Mesodermal cell (in vitro differentiated cells): ENCODE data around the gene DBH.
A peak's percentile ranks its signal among the peaks of the same experiment; 100 is the strongest.
"Not testable (repeated sequence)": the region's sequence is repeated elsewhere in the genome, so short reads cannot be mapped to it uniquely, and the experiment has no call there.

ENCODE experiments used
- H3K27ac ChIP-seq: 2 replicates; pipeline ENCODE4 v1.7.0; 2013; ENCODE audit warnings: mild to moderate bottlenecking, low read depth, low read length, moderate library complexity; ENCODE audit not compliant: severe bottlenecking
- H3K36me3 ChIP-seq: 2 replicates; pipeline ENCODE4 v1.7.1; 2013; ENCODE audit warnings: mild to moderate bottlenecking, low read length, moderate library complexity; ENCODE audit not compliant: control insufficient read depth, insufficient read depth
- H3K4me1 ChIP-seq: one replicate; pipeline ENCODE4 v1.7.1; 2013; ENCODE audit warnings: mild to moderate bottlenecking, low read length; ENCODE audit not compliant: insufficient read depth, control insufficient read depth, poor library complexity, severe bottlenecking
- H3K4me3 ChIP-seq: 2 replicates; pipeline ENCODE4 v1.7.0; 2013; ENCODE audit warnings: low read length, control low read depth, mild to moderate bottlenecking; ENCODE audit not compliant: insufficient read depth, poor library complexity, severe bottlenecking; ENCODE audit errors: extremely low read depth
- H3K9me3 ChIP-seq: 2 replicates; pipeline ENCODE4 v1.7.1; 2013; ENCODE audit warnings: mild to moderate bottlenecking, low read length, moderate library complexity; ENCODE audit not compliant: control insufficient read depth
- WGBS, 2 experiments: methylation state at CpG; one replicate each; pipeline ENCODE4 v1.1.5; 2013; ENCODE audit warnings: missing lambda C conversion rate in 2 of 2; ENCODE audit not compliant: insufficient coverage in 2 of 2; 5-methylcytosine and 5-hydroxymethylcytosine counted together

The DBH gene

GRCh38 chr9:133666845-133667244, 30.7 kb downstream of the DBH start:
- H3K9me3 ChIP-seq, result peaks cover 2% of the 10 kb centered on the region
- WGBS, 2 experiments, result 76 to 79% methylated on average over 8 to 10 of the region's 11 CpGs
- H3K36me3 ChIP-seq, result no peaks in the 10 kb centered on the region
- H3K4me3 ChIP-seq, result no peak overlapping the region
- H3K4me1 ChIP-seq, result no peaks in the 10 kb centered on the region
- no peak overlapping the region for H3K27ac ChIP-seq

GRCh38 chr9:133667759-133668450, 31.7 kb downstream of the DBH start:
- Histone ChIP-seq H3K36me3 (no peaks in the 10 kb centered on the region), H3K4me3 (no peak overlapping the region), H3K9me3 (peaks cover 6% of the 10 kb centered on the region), H3K27ac (no peak overlapping the region), H3K4me1 (no peaks in the 10 kb centered on the region)
- 87 to 91% methylated on average over 12 to 17 of the region's 17 CpGs for WGBS, 2 experiments

GRCh38 chr9:133669182-133669801, 33.1 kb downstream of the DBH start:
- Histone ChIP-seq H3K9me3 (peaks cover 6% of the 10 kb centered on the region), H3K36me3 (no peaks in the 10 kb centered on the region), H3K4me3 (no peak overlapping the region), H3K4me1 (no peaks in the 10 kb centered on the region), H3K27ac (no peak overlapping the region)
- 74 to 80% methylated on average over 9 to 13 of the region's 16 CpGs for WGBS, 2 experiments

- WGBS, 2 experiments, result 97% methylated on average over 10 to 11 of the region's 17 CpGs
- Histone ChIP-seq H3K4me1 (no peaks in the 10 kb centered on the region), H3K9me3 (peaks cover 6% of the 10 kb centered on the region), H3K36me3 (no peaks in the 10 kb centered on the region), H3K27ac (no peak overlapping the region), H3K4me3 (no peak overlapping the region)
These were observed 34.3 kb downstream of the DBH start for GRCh38 chr9:133670466-133670865.

- no peaks in the 10 kb centered on the region for H3K36me3 ChIP-seq
- H3K9me3 ChIP-seq, result peaks cover 6% of the 10 kb centered on the region
- no peak overlapping the region for H3K27ac ChIP-seq
- WGBS, 2 experiments, result 92 to 93% methylated on average over 21 of the region's 21 CpGs
- H3K4me1 ChIP-seq, result no peaks in the 10 kb centered on the region
- H3K4me3 ChIP-seq, result no peak overlapping the region
These were observed 35.2 kb downstream of the DBH start for GRCh38 chr9:133671371-133671770.

GRCh38 chr9:133672503-133673257, 36.5 kb downstream of the DBH start:
- Histone ChIP-seq H3K4me1 (no peaks in the 10 kb centered on the region), H3K4me3 (no peak overlapping the region), H3K9me3 (peaks cover 6% of the 10 kb centered on the region), H3K27ac (no peak overlapping the region), H3K36me3 (no peaks in the 10 kb centered on the region)
- 92 to 93% methylated on average over 28 of the region's 31 CpGs for WGBS, 2 experiments

- H3K4me1 ChIP-seq, result no peaks in the 10 kb centered on the region
- H3K36me3 ChIP-seq, result no peaks in the 10 kb centered on the region
- peak overlapping the region; percentile 16 for H3K27ac ChIP-seq
- WGBS, 2 experiments, result 83 to 92% methylated on average over 8 to 9 of the region's 9 CpGs
- H3K9me3 ChIP-seq, result peaks cover 6% of the 10 kb centered on the region
- no peak overlapping the region for H3K4me3 ChIP-seq
These were observed 37.1 kb downstream of the DBH start for GRCh38 chr9:133673258-133673655.

- Histone ChIP-seq H3K4me3 (no peak overlapping the region), H3K36me3 (no peaks in the 10 kb centered on the region), H3K9me3 (peaks cover 6% of the 10 kb centered on the region), H3K4me1 (peaks cover 1% of the 10 kb centered on the region), H3K27ac (no peak overlapping the region)
- 95 to 96% methylated on average over 12 to 13 of the region's 14 CpGs for WGBS, 2 experiments
These were observed 37.9 kb downstream of the DBH start for GRCh38 chr9:133674091-133674490.

GRCh38 chr9:133675796-133676195, 39.6 kb downstream of the DBH start:
- not testable (repeated sequence) for H3K4me1 ChIP-seq, H3K9me3 ChIP-seq, H3K36me3 ChIP-seq, H3K27ac ChIP-seq, H3K4me3 ChIP-seq
- no CpG with 5 or more reads among the region's 3 CpGs for WGBS, 2 experiments

- H3K36me3 ChIP-seq, result no peaks in the 10 kb centered on the region
- H3K4me3 ChIP-seq, result no peak overlapping the region
- H3K4me1 ChIP-seq, result peaks cover 7% of the 10 kb centered on the region
- no peak overlapping the region for H3K27ac ChIP-seq
- WGBS, 2 experiments, result 86 to 88% methylated on average over 8 to 10 of the region's 10 CpGs
- H3K9me3 ChIP-seq, result peaks cover 6% of the 10 kb centered on the region
These were observed 40.3 kb downstream of the DBH start for GRCh38 chr9:133676450-133676849.
